Stimulated activated CD4-positive, alpha-beta T cell treated with anti-CD3 and anti-CD28 coated beads, TNF-alpha, amount 100 ng/mL, for 48 hours (primary cell): ENCODE data around the gene IGFALS.

Experiments
- DNase-seq, 3 donors: peaks; one replicate each; pipeline ENCODE4 v3.0.0-alpha.2; 2020; ENCODE audit warnings: low read depth in 3 of 3

IGFALS gene

DNA sequence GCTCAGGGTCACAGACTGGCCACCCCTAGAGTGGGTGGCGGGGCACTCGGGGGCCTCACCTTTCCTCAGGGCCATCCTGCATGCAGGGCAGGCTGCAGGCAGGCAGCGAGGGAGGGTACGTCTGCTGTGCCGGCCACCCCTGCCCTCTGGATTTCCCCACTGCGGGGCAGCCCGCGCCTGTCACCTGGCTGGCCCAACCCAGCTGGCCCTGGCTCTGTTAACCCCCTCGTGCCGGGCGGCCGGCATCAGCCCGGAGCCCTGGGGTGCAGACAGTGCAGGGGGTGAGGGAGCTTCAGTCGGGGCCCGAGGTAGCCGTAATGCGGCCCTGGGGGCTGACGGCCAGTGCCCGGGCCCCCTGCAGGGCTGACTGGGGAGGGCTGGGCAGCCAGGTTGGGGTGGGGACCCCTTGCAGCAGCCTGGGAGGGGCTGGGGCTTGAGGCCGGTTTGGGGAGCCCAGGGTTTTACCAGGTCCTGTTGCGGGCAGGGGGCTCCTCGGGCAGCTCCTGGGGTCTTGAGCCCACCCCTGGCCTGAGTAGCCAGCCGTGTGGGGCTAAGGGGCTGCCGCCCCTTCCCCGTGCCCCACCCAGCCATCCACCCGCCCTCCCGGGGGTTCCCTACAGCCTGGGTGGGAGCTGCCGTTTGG lies at the start of gene IGFALS:
IGFALS (minus strand) TSS at position 128 of the 643 bp plus-strand sequence; CDS start at position 75, 53 bp downstream.
- DNase-seq, result no peak

DNA sequence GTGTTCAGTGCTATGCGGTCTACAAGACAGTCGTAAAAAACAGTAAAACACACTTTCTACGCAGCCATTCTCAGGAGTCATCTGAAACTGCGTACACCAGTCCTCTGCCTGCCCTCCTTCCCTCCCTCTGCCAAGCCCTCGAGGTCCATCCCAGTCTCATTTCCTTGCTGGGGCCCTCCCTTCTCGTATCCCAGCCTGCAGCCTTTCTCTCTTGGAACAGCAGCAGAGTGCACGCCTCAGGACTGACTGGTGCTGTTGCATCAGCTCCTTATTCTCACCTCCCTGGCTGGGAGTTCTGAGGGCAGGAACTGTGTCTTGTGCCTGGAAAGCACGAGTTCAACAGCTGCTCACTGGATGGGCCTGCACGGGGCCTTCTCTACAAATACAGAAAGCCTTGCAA lies 46.0 kb upstream of the IGFALS start:
- no peak for DNase-seq

DNA sequence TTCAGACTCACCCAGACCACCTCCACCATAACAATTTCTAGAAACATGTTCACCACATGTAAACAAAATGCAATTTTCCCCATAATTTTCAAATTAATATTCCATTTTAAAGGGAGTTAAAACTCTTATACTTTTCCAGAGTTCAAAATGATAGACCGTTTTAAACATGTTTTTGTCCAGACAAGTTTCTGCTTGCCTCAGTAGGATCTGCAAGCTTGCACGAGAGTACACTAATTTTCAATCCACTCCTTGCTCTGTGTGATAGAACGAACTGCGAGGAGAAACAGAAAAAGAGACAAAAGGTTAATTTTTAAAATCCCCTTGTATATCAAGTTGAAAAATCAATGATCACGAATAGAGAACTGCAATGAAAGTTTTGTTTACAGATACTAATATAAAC lies 40.6 kb upstream of the IGFALS start:
- DNase-seq, result no peak

DNA sequence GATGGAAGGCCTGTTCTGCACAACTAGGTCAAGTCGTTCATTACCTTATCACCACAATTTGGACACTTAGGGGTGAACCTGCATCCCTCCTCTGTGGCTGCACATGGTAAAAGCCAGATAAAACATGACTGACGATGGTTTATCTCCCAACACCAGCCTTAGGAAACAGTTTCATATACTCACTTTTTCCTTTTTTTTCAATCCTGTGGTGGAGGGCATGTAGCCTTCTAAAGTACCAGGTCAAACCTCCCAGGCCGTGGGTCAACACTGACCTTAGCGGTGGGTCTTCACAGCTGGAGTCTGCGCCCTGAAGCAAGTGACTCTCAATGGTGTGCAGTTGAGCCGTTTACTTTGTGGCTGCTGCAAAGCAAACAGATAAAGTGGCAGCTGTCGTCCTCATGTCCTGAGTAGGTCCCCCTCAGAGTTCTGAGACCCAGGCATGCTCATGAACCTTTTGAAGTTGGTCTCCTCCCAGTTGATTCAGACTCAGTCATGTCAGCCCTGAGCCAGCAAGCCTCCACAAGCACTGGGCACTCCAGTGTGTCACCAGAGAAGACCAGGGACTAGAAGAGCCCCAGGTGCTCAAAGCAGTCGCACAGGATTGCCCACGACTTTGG lies 39.4 kb upstream of the IGFALS start:
- no peak for DNase-seq

DNA sequence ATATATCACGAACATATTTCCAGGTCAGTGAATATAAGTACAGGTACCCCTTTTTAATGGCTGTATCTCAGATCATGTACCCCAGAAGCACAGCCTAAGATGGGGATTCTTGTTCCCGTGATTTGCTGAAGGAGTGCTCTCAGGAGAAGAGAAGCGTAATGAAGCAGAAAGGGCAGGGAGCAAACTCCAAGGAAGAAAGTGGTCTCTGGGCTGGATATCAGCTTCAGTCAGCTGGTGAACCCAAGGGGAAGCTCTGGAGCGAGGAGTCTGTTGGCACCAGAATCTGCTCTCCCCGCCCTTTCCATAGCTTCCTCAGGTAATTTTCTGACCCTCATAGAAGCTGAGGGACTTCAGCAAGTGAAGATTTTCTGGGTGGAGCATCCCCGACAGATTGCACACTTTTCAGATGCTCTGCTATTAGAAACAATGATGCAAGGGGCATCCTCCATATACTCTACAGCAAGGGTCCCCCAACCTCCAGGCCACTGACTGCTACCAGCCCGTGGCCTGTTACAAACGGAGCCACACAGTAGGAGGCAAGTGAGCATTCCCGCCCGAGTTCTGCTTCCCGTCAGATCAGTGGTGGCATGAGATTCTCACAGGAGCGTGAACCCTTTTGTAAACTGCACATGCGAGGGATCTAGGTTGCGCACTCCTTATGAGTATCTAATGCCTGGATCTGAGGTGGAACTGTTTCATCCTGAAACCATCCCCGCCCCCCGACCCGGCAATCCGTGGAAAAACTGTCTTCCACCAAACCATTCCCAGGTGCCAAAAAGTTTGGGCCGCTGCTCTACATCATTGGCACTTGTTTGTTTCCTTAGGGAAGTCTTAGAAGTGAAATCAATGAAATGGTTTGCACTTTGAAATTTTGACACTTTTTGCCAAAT lies 37.9 kb upstream of the IGFALS start:
- no peak for DNase-seq

DNA sequence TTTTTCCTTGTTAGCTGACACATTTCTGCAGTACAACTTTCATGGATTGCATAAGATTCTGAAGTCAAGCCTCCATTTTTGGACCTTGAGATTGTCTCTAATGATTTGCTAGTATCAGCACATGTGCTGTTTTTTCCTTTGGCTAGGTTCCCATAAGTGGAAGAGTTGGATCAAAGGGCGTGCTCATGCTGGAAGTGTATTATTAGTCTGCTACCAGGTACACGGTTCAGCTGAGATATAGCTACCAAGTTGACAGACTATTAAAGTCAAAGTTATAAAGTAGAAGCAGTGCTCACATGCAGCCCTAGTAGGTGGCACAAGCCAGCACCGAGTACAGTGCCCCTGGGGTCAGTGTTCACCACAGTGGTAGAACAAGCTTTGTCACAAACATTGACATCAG lies 36.7 kb upstream of the IGFALS start:
- DNase-seq, result no peak

DNA sequence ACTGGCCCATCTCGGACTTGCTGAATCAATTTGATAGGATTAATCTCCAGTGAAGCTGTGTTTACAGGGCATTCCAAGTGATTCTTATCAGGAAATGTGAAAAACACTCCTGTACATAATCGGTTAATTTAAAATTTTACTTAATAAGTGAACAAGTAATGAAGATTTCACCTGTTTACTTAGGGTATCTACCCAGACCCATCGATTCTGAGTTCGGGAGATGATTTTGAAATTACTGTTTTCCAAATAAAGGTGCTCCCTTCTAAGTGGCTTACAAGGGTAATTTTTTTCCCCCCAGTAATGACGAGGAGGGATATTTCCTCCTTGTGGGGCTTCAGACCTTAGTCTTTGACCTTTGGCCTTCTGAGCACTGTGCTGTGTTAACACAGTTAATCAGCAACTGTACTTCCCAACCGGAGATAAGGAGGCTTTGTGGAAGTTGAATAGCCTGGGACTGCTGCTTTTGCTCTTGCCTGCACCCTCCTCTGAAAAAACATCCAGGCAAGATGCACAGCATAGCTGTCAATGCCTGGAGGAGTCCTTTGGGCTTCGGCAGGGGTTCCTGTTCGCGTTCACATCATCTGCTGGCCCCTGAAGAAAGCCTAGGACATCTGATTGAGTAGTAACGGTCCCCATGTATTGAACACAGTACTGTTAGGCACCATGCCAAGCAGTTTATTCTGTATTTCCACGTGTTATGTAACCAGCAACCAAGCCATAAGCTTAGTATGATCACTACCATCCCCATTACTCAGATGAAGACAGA lies 35.3 kb upstream of the IGFALS start:
- no peak for DNase-seq

DNA sequence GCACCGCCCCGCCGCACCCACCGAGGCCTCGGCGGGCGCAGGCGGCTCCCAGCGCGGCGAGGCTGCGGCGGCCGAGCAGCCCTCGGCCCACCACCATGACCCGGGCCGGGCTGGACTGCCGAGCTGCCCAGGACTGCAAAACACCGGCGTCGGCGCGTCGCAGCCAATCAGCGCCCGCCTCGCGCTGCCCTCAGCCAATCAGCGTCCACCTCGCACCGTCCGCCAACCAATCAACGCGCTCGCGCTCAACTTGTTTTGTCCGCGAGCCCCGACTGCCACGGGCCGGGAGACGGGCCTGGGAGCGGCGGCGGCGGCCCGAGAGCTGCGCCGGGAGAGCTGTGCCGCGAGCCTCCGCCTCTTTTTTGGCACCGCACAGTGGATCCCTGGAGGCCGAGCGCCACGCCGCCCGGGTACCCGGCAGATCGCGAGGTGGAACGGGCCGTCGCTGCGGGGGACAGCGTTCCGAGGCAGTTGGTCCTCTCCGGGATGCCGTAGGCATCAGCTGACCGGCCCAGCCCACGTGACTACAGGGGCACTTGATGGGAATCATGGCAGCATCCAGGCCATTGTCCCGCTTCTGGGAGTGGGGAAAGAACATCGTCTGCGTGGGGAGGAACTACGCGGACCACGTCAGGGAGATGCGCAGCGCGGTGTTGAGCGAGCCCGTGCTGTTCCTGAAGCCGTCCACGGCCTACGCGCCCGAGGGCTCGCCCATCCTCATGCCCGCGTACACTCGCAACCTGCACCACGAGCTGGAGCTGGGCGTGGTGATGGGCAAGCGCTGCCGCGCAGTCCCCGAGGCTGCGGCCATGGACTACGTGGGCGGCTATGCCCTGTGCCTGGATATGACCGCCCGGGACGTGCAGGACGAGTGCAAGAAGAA lies 33.4 kb upstream of the IGFALS start, which contains the start of the genes FAHD1 and HAGH:
FAHD1 (plus strand) TSS at position 516 of the 883 bp plus-strand sequence; CDS start at position 549, 33 bp downstream.
HAGH (minus strand) TSS at position 135 of the 883 bp plus-strand sequence; CDS start at position 97, 38 bp downstream.
- peak; percentile 78 to 85 (median 84) for DNase-seq

DNA sequence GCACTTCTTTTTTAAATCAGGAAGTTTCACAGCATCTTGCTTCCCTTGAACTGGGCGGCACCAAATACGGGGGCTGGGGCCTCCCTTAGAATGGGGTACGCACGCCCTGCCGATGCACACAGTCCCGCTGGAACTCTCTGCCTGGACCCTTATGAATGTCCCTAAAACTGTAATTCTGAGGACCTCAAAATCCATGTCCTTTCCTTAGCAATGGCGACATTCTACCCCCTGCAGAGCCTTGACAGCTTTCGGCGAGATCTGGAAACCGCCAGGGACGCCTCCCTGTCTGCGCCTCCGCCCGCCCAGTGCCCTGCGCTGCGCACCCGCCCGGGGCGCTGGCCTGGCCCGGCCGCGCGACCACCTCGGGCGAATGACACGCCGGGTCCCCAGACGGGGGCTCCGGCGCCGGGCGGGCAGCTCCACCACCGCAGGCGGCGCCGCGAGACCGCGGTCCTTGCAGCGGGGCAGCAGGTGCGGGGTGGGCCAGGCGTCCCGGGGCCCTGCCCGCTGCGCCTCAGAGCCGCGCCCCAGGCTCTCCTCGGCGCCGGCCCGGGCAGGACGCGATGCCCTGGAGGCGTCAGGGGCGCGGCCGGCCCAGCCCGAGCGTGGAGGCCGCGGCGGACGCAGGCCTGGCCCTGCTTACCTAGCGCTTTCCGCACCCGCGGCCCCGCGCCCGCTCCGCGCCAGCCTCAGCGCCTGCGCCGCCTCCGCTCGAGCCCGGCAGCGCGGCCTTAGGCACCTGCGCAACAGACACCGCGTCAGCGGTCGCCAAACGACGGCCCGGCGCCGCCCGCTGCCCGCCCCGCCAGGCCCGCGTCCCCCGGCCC lies 32.6 kb upstream of the IGFALS start:
- DNase-seq, result peak; percentile 44 to 61 (median 44)

DNA sequence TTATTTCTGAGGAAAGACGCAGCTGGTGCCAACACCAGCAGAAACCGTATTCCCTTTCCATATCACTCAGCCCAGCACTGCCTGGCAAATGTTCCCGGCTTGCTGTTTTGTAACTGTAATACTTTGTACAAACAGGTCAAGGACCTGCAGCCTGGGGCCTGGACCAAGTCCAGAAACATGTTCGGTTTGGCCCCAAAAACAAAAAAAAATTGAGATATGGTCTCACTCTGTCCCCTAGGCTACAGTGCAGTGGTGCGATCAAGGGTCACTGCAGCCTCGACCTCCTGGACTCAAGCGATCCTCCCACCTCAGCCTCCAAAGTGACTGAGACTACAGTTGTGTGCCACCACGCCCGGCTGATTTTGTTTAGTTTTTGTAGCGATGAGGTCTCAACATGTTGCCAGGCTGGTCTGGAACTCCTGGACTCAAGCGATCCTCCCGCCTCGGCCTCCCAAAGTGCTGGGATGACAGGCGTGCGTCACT lies 31.9 kb upstream of the IGFALS start:
- no peak for DNase-seq

DNA sequence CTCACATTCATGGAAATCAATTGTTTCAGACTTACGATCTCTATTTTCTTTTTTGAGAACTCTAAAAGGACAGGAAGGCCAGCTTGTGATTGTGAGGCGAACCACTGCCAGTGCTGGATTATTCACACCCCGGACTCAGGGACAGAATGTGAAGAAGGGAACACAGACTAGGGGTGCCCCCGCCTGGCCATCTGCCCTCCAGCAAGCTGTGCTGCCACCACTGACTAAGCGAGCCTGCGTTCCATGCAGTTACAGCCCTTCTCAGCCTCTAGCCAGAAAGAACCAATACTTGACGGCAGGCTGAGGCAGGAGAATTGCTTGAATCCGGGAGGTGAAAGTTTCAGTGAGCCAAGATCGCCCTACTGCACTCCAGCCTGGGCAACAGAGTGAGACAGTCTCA lies 30.3 kb upstream of the IGFALS start:
- DNase-seq, result no peak

DNA sequence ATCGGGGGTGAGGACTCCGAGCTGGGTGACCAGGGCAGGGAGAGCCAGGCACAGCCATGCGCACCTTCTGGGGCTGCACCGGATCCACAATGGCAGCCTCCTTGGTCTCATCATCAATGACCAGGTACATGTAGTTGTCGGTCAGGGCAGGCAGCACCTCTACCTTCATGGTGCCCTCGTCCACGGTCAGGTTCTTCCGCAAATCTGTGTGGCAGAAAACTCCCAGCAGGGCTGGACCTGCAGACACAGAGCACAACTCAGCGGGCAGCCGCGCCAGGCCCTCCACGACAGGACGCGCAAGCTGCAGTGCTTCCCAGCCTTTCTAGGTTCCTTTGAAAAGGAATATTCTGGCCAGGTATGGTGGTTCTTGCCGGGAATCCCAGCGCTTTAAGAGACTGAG lies 29.3 kb upstream of the IGFALS start:
- no peak for DNase-seq

DNA sequence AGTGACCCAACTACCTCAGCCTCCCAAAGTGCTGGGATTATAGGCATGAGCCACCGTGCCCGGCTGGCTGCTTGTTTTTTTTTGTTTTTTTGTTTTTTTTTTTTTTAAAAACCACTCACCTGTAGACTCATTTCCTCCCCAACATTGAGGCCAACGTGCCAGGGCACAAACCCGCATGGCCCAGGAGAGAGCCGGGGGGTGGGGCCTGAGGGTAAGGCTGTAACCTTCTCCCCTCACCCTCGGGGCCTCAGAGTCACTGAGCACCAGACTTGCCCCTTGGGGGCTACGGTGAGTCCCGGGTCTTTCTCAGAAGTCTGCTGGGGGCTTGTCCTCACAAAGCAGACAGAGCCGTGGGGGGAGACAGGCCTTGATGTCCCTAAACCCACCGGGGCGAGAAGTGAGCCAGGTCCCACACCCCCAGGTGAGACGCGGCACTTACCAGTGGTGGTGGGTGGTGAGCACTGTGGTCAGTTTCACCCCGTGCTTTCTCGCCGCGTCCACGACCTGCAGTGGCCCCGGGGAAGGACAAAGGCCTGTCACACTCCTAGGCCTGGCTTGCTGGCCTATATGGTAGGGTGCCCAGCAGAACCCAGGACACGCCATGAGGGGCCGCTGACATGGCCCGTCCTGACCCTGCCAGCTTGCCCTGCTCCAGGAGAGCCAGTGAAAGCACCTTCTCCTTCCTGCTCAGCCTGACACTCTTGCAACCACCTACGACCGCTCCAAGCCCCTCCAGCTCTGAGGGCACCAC lies 28.5 kb upstream of the IGFALS start:
- DNase-seq, result no peak

DNA sequence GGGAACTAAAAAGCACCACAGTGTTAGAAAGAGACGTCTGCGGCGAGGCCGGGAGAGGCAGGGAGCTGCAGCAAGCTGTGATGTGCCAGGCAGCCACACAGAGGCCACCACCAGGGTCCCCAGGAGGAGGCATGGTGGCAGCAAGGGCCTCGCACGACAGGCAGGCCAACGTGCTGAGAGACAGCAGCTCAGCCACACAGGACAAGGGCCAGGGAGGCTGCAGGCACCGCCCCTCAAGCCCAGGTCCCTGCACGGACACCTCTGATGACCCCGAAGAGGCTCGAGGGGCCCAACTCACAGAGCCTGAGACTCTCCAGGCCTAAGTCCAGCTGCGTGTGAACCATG lies 27.4 kb upstream of the IGFALS start:
- DNase-seq, result no peak

DNA sequence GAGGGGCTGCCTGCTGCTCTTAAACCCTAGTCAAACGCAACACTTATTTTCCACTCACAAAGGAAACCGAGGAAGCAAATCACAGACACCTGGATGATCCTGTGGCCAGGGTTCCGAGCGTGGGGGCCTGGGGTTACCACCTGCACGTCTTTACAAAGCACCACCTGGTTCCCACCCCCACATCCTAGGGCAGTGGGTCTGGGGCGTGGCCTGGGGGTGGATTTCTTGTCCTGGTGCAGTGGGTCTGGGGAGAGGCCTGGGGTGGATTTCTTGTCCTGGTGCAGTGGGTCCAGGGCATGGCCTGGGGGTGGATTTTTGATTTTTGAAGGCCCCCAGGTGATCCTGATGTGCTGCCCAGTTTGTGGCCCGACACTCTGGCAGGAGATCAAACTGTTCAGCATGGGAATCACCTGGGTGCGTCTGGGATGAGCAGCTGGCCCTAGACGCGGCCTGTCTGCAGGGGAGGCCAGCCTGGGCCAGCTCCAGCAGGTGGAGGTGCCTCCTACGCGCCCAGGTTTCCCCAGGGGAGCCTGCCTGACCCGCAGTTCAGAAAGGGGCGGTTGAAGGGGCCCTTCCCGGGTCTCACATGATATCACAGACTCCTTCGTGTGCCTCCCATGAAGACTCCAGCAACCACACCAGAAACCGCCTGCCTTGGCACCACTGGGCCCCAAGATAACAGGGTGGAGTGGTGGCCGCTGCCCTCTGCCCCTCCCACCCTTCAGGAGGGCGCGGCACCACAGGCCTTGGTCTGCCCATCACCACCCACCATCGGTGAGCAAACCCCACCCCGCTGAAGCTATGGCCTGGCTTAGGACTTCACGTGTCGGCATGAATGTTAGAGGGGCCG lies 26.8 kb upstream of the IGFALS start:
- DNase-seq, result no peak

DNA sequence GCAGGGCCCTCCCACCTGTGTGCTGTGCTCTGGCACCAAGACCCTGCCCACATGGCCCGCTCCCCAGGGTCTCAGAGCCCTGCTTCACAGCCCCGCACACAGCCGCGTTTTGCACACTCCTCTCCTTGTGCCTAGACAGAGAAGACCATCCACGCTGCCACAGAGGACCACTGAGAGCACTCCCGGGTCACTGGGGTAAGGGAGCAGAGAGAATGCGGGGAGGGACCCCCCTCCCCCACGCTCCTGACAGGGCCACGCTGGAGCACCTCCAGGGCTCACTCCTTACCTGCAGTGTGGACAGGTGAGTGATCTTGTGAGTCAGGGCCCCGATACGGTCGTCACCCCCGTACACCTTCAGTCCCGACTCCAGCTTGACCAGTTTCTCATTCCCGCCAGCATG lies 26.1 kb upstream of the IGFALS start:
- no peak for DNase-seq

DNA sequence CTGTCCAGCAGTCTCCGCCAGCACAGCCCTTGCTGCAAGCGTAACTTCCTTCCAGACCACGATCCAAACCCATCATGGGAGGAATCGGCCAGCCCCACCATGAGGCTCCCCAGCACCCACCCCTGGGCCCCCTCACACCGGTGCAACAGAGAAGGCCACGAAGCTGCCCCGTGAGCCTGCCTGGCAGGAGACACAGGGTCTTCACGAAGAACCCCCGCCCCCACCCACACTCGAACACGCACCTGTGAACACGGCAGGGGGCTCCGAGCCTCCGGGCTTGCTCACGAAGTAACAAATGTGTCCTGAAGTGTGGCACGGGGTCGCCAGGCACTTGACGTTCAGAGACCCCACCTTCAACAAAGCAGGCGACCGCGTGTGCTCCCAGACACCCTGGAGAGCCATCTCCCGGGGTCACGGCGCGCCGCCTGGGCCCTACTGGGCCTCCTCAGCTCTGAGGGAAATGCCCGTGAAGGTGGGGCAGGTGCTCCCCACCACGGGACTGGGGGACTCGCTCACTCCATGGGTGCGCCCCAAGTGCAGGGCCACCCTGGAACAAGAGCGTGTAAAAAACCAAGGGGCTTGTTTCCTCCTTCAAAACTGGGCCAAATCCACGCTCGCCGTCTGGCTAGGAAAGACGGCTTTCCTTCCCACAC lies 25.5 kb upstream of the IGFALS start:
- DNase-seq, result no peak
